ENCODE results near the gene PNMT. TPM values are rescaled to one million over a fixed set of nuclear protein-coding genes. Genes with fewer than 3 reads are reported as not detected.

PNMT gene
- polyA plus RNA-seq, 3 donors: not detected

- TF ChIP-seq CTCF (IDR thresholded peaks at IDR 0.05): no peak
- WGBS (ENCODE audit: insufficient coverage): 90% methylated on average over 2 of the region's 4 CpGs
- Mint-ChIP-seq H3K27ac (peak overlapping the region in 3 of 7 donors; percentile 8 to 78 (median 52)), H3K9me3 (peaks cover 0 to 1% (median 0%) of the 10 kb centered on the region in 7 donors), H3K27me3 (ENCODE audit: low read depth in 3 of 3) (peaks cover 0 to 2% (median 0%) of the 10 kb centered on the region in 3 donors), H3K36me3 (peaks cover 16 to 31% of the 10 kb centered on the region in 2 donors), H3K4me3 (peak overlapping the region in 1 of 2 donors; percentile 79), H3K4me1 (peaks cover 54% of the 10 kb centered on the region)
- peak in 1 of 3 donors; percentile 27 for DNase-seq
- H3K4me1 ChIP-seq (ENCODE audit: control insufficient read depth in 1 of 2, insufficient read depth in 2 of 2, low read length in 2 of 2): peaks cover 44 to 54% of the 10 kb centered on the region in 2 donors
- H3K27me3 ChIP-seq (ENCODE audit: control insufficient read depth in 2 of 2, insufficient read depth in 2 of 2, low read length in 2 of 2): no peaks in the 10 kb centered on the region
- peaks cover 97% of the 10 kb centered on the region for H4K20me1 ChIP-seq (ENCODE audit: insufficient read depth, low read length)
- no peaks in the 10 kb centered on the region for H3K9me3 ChIP-seq (replicated peaks in 1 of 2; ENCODE audit: control insufficient read depth in 1 of 2, insufficient read depth in 1 of 2, low read length in 2 of 2)
- no peak overlapping the region for H3K4me3 ChIP-seq (replicated peaks in 1 of 3; ENCODE audit: low read depth in 2 of 3, low read length in 3 of 3)
- peaks cover 0 to 10% of the 10 kb centered on the region in 2 donors for H3K36me3 ChIP-seq (replicated peaks in 1 of 2; ENCODE audit: control insufficient read depth in 1 of 2, insufficient read depth in 2 of 2, low read length in 2 of 2)
- peak overlapping the region; percentile 27 for H3K4me2 ChIP-seq (replicated peaks; ENCODE audit: extremely low read depth, low read length, poor library complexity, severe bottlenecking)
- no peak overlapping the region for H3K27ac ChIP-seq (ENCODE audit: low read depth in 1 of 2, low read length in 2 of 2)
- H3K79me2 ChIP-seq (ENCODE audit: insufficient read depth, low read length): peaks cover 95% of the 10 kb centered on the region
- H2AFZ ChIP-seq (ENCODE audit: insufficient read depth, low read depth, low read length, poor library complexity, severe bottlenecking): no peak overlapping the region
- no peak overlapping the region for H3K9ac ChIP-seq (ENCODE audit: insufficient read depth, low read length, poor library complexity, severe bottlenecking)
- intact Hi-C loops (cut with micrococcal nuclease): no loop called here
Measured at GRCh38 chr17:39643271-39643670, 25.0 kb upstream of the PNMT start.

GRCh38 chr17:39647256-39647655 is 21.0 kb upstream of the PNMT start:
- Histone ChIP-seq H3K27me3 (ENCODE audit: control insufficient read depth in 2 of 2, insufficient read depth in 2 of 2, low read length in 2 of 2) (no peaks in the 10 kb centered on the region), H3K36me3 (replicated peaks in 1 of 2; ENCODE audit: control insufficient read depth in 1 of 2, insufficient read depth in 2 of 2, low read length in 2 of 2) (peaks cover 0 to 17% of the 10 kb centered on the region in 2 donors), H4K20me1 (ENCODE audit: insufficient read depth, low read length) (peaks cover 99% of the 10 kb centered on the region), H3K27ac (ENCODE audit: low read depth in 1 of 2, low read length in 2 of 2) (no peak overlapping the region), H3K4me3 (replicated peaks in 1 of 3; ENCODE audit: low read depth in 2 of 3, low read length in 3 of 3) (no peak overlapping the region), H3K79me2 (ENCODE audit: insufficient read depth, low read length) (peaks cover 71% of the 10 kb centered on the region), H3K4me1 (ENCODE audit: control insufficient read depth in 1 of 2, insufficient read depth in 2 of 2, low read length in 2 of 2) (peaks cover 13 to 15% of the 10 kb centered on the region in 2 donors), H3K9me3 (replicated peaks in 1 of 2; ENCODE audit: control insufficient read depth in 1 of 2, insufficient read depth in 1 of 2, low read length in 2 of 2) (no peaks in the 10 kb centered on the region), H3K9ac (ENCODE audit: insufficient read depth, low read length, poor library complexity, severe bottlenecking) (no peak overlapping the region), H2AFZ (ENCODE audit: insufficient read depth, low read depth, low read length, poor library complexity, severe bottlenecking) (no peak overlapping the region), H3K4me2 (replicated peaks; ENCODE audit: extremely low read depth, low read length, poor library complexity, severe bottlenecking) (no peak overlapping the region)
- no peak overlapping the region for H3K4me3 Mint-ChIP-seq
- peaks cover 0 to 2% (median 2%) of the 10 kb centered on the region in 3 donors for H3K27me3 Mint-ChIP-seq (ENCODE audit: low read depth in 3 of 3)
- H3K4me1 Mint-ChIP-seq: peaks cover 34% of the 10 kb centered on the region
- no peak for DNase-seq
- no peak for TF ChIP-seq CTCF (IDR thresholded peaks at IDR 0.05)
- peaks cover 29 to 32% of the 10 kb centered on the region in 2 donors for H3K36me3 Mint-ChIP-seq
- WGBS (ENCODE audit: insufficient coverage): 85% methylated on average over 3 of the region's 5 CpGs
- H3K9me3 Mint-ChIP-seq: peaks cover 0 to 1% (median 0%) of the 10 kb centered on the region in 7 donors
- no peak overlapping the region for H3K27ac Mint-ChIP-seq
- intact Hi-C loops (cut with micrococcal nuclease): no loop called here

Data from CD14-positive monocyte (primary cell).